PFSK-1 (cell line): ENCODE results near the gene COL6A3.

Experiments
- FOXP2 ChIP-seq: optimal IDR thresholded peaks from 2 replicates; pipeline ENCODE3; 2011; ENCODE audit warnings: borderline replicate concordance, control low read depth, inconsistent platforms; ENCODE audit not compliant: insufficient read depth; ENCODE audit errors: extremely low read length, extremely low read depth
- POLR2AphosphoS5 ChIP-seq: IDR thresholded peaks from 2 replicates; pipeline ENCODE4 v1.6.1; 2012; ENCODE audit warnings: low read depth, mild to moderate bottlenecking, control low read depth, low read length, moderate library complexity
- SIN3A ChIP-seq: IDR thresholded peaks from 2 replicates; pipeline ENCODE4 v1.6.1; 2012; ENCODE audit warnings: mild to moderate bottlenecking, low read length, moderate library complexity, borderline replicate concordance; ENCODE audit not compliant: insufficient read depth
- TAF1 ChIP-seq: IDR thresholded peaks from 2 replicates; pipeline ENCODE4 v1.6.1; 2012; ENCODE audit warnings: low read length, control low read depth, borderline replicate concordance; ENCODE audit not compliant: insufficient read depth
- TF ChIP-seq, protein P1 (sequence below), 2 experiments: IDR thresholded peaks; 2 replicates each; pipeline versions ENCODE4 v1.6.1 to v1.8.0; 2011 to 2012; ENCODE audit warnings: low read depth in 2 of 2, low read length in 2 of 2, control low read depth in 1 of 2, inconsistent platforms in 1 of 2, mild to moderate bottlenecking in 1 of 2, moderate library complexity in 1 of 2; ENCODE audit not compliant: insufficient read depth in 1 of 2

The COL6A3 gene

GRCh38 chr2:237457388-237457941 lies 43.5 kb upstream of the COL6A3 start:
- no peak for TF ChIP-seq POLR2AphosphoS5
- no peak for TF ChIP-seq SIN3A
- TF ChIP-seq, protein P1, sequence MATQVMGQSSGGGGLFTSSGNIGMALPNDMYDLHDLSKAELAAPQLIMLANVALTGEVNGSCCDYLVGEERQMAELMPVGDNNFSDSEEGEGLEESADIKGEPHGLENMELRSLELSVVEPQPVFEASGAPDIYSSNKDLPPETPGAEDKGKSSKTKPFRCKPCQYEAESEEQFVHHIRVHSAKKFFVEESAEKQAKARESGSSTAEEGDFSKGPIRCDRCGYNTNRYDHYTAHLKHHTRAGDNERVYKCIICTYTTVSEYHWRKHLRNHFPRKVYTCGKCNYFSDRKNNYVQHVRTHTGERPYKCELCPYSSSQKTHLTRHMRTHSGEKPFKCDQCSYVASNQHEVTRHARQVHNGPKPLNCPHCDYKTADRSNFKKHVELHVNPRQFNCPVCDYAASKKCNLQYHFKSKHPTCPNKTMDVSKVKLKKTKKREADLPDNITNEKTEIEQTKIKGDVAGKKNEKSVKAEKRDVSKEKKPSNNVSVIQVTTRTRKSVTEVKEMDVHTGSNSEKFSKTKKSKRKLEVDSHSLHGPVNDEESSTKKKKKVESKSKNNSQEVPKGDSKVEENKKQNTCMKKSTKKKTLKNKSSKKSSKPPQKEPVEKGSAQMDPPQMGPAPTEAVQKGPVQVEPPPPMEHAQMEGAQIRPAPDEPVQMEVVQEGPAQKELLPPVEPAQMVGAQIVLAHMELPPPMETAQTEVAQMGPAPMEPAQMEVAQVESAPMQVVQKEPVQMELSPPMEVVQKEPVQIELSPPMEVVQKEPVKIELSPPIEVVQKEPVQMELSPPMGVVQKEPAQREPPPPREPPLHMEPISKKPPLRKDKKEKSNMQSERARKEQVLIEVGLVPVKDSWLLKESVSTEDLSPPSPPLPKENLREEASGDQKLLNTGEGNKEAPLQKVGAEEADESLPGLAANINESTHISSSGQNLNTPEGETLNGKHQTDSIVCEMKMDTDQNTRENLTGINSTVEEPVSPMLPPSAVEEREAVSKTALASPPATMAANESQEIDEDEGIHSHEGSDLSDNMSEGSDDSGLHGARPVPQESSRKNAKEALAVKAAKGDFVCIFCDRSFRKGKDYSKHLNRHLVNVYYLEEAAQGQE (IDR thresholded peaks at IDR 0.05; ENCODE audit: insufficient read depth in 1 of 2, low read depth in 2 of 2, low read length in 2 of 2) = no peak
- TF ChIP-seq FOXP2 = no peak
- TF ChIP-seq TAF1 = no peak

- no peak for TF ChIP-seq POLR2AphosphoS5
- TF ChIP-seq FOXP2 = peak; percentile 58
These were observed 42.4 kb upstream of the COL6A3 start for GRCh38 chr2:237456200-237456843.

- no peak for TF ChIP-seq POLR2AphosphoS5
- no peak for TF ChIP-seq SIN3A
- TF ChIP-seq, protein P1 (IDR thresholded peaks at IDR 0.05; ENCODE audit: insufficient read depth in 1 of 2, low read depth in 2 of 2, low read length in 2 of 2) = no peak
- no peak for TF ChIP-seq TAF1
- TF ChIP-seq FOXP2 = no peak
These were observed 41.8 kb upstream of the COL6A3 start for GRCh38 chr2:237455764-237456163.

GRCh38 chr2:237453671-237454070 lies 39.7 kb upstream of the COL6A3 start:
- TF ChIP-seq SIN3A (no peak), TAF1 (no peak), FOXP2 (no peak), POLR2AphosphoS5 (no peak)
- TF ChIP-seq, protein P1 (IDR thresholded peaks at IDR 0.05; ENCODE audit: insufficient read depth in 1 of 2, low read depth in 2 of 2, low read length in 2 of 2) = no peak

DNA sequence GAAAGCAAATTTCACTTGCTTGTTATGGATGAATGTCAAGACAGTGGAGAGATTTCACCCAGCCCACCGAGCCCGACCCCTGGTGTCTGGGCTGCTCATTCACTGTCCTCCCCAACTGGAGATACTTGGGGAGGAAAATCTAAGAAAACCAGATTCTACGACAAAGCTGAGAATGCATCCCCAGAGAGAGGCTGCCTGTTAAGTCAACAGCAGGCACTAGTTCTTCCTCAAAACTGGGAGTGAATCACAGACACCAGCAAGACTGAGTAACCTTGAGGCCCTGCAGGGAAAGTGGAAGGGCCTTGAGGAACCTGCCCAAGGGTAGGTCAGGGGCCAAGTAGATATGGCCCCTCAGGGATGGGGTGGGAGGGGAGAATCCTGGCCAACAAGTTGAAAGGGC lies 38.9 kb upstream of the COL6A3 start:
- TF ChIP-seq SIN3A (no peak), POLR2AphosphoS5 (no peak), FOXP2 (no peak), TAF1 (no peak)
- TF ChIP-seq, protein P1 (IDR thresholded peaks at IDR 0.05; ENCODE audit: insufficient read depth in 1 of 2, low read depth in 2 of 2, low read length in 2 of 2) = no peak
